Stimulated activated CD4-positive, alpha-beta T cell treated with anti-CD3 and anti-CD28 coated beads, TNF-alpha, amount 100 ng/mL, for 24 hours (primary cell): ENCODE measurements around the gene LETM1.

Experiments used
- DNase-seq, 3 experiments: peaks; one replicate each; pipeline ENCODE4 v3.0.0-alpha.2; 2020; ENCODE audit warnings: low read depth in 3 of 3

LETM1 gene

GRCh38 chr4:1856071-1856942 is at the start of gene LETM1:
Gene LETM1 (minus strand): TSS chr4:1856156. CDS start chr4:1855950, 206 bp downstream.
- DNase-seq, result peak; percentile 89 to 94 (median 92)

- no peak for DNase-seq
These were observed 48.1 kb upstream of the LETM1 start for GRCh38 chr4:1904042-1904441.

DNA sequence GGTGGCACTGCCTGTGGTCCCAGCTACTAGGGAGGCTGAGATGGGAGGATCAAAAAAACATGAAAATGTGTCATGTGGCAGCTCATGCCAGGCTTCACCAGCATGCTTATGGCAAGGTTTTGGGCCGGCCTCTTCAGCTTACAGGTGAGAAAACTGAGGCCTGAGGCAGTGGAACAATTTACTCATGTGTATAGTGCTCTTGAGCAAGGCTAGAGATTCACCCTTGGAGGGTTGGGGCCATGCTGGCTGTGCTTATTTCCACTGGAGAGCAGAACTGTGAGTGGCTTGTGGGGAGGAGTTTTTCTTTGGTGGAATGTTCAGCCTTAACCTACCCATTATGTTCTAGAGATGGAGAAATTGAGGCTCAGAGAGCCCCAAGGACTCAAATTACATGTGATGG is 47.1 kb upstream of the LETM1 start:
- DNase-seq, result no peak

GRCh38 chr4:1902243-1902642 is 46.3 kb upstream of the LETM1 start:
- DNase-seq, result no peak

DNA sequence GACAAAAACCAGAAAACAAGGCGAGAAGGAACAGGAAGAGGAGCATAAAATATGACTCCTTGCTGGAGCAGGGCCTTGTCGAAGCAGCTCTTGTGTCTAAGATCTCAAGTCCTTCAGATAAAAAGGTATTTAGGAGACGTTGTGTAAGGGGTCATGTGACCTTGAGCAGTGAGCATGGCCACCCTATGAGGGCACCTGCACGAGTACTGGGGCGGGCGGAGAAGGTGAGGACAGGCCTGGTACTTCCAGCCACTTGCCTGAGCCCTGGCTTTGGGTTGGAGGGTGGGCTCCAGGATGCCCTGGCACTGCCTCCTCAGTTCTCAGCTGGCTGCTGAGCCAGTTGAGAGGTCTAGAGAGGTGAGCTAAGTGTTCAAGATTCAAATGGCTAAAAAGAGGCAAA is 45.2 kb upstream of the LETM1 start:
- no peak for DNase-seq

DNA sequence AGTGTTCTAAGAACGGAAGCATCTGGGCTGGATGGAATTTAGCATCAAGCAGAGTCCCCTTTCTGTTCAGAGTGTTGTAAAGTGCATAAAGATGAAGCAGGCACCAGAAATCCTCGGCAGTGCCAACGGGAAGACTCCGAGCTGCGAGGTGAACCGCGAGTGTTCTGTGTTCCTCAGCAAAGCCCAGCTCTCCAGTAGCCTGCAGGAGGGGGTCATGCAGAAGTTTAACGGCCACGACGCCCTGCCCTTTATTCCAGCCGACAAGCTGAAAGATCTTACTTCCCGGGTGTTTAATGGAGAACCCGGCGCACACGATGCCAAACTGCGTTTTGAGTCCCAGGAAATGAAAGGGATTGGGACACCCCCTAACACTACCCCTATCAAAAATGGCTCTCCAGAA is 44.7 kb upstream of the LETM1 start:
- DNase-seq, result no peak

DNA sequence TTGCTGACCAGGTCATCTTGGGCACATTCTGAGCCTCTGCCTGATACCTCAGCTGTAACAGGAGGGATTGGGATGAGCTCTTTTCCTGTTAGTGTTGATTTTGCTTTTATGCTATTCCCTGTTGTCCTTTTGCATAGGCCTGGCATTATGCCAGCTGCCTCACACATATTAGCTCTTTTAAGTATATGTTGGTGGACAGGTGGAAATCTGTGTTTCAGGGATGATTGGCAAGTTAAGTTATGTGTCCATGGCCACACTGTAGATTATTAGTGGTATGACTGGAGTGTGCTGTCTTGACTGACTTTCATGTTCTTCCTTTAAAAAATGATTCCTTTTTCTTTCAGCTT is 44.1 kb upstream of the LETM1 start:
- DNase-seq, result no peak

DNA sequence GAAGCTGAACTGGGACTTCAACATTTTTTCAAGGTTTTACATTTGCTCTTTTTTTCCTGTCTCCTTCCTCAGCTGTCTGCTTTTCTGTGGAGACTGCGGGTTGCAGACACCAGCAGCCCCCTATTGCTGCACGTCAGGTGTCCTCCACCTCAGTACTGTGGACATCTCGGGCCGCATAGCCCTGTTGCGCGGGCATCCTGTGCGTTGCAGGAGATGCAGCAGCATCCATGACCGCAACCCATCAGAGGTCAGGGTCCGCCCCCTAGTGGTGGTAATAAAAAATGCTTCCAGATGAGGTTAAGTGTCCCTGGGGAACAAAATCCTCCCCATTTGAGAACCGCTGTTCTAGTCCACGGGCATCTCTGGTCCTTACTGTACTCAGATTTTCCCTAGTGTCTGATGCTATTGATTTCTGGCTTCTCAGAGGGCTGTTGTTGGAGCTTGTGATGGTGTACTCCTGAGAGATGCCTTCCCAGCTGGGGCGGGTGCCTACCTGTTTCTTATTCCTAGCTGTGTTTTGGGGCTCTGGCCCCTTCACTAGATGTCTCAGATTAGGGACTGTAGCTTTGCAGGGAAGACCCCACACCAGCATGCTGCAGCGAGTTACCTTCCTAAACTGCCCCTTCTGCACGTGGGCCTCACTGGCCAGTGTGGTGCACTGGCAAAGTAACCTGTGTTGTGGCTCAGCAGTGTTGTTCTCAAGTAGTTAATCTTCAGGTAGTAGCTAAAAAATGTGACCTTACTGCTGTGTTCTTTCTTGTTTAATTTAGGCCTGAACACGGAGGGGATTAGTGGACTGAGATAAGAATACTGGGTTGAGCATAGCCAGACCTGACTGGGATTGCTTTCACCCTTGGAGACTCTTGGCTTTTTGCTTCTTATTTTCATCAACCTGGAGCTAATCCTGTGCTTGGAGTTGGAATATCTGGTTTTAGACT is 43.5 kb upstream of the LETM1 start:
- DNase-seq, result peak; percentile 45 to 62 (median 60)

- no peak for DNase-seq
These were observed 42.7 kb upstream of the LETM1 start for GRCh38 chr4:1898681-1899080.

- DNase-seq, result no peak
These were observed 42.1 kb upstream of the LETM1 start for GRCh38 chr4:1898007-1898406.

DNA sequence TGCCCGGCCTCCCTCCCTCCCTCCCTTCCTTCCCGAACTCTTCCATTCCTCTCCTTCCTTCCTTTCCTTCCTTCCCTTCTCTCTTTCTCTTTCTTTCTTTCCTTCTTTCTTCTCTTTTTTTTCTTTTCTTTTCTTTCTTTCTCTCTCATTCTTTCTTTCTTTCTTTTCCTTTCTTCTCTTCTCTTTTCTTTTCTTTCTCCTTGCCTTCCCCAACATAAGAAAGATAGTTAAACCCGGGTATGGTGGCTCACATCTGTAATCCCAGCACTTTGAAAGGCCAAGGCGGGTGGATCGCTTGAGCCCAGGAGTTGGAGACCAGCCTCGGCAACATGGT is 40.7 kb upstream of the LETM1 start:
- DNase-seq, result no peak

DNA sequence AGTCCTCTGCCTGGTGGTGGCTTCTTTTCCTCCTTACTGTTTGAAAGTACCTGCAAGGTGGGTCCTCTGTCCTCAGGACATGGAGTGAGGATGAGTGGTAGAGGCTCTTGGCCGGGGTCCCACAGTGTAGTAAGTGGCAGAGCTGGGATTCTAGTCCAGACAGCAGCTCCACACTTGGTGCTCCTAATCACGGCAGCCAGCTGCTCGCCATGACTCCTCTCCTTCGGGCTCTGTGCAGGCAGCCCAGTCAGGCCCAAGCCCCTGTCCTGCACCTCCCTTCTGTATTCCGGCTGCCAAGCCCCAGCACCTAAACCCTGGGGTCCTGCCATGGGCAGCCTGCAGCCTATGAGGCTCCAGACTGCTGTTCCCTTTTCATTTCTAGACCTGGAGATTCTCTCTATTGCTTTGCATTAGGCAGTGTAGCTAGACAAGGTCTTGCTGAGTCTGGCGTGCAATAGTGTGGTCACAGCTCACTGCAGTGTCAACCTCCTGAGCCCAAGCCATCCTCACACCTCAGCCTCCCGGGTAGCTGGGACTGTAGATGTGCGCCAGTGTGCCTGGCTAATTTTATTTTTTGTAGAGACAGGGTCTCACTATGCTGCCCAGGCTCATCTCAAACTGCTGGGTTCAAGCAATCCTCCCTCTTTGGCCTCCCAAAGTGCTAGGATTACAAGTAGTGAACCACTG is 40.2 kb upstream of the LETM1 start:
- DNase-seq, result no peak

DNA sequence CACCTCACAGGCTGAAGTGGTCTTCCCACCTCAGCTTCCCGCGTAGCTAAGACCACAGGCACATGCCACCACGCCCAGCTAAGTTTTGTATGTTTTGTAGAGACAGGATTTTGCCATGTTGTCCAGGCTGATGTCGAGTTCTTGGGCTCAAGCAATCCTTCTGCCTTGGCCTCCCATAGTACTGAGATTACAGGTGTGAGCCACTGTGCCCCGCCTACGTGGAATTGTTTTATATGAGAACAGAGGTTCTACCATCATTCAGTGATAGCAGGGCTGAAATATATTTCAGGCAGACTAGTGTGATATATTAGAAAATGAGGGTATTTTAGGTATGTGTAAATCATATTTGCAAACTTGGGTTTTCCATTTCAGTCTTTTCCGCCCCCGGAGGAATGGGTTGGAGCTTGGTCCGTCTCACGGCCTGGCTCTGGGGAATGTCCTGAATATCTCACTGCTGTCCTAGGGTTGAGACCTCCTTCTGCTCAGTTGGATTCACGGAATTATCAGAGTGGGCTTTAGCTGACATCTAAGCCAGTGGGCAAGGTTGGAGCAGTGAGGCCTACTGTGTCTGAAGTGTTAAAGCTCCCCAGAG is 35.1 kb upstream of the LETM1 start:
- no peak for DNase-seq

DNA sequence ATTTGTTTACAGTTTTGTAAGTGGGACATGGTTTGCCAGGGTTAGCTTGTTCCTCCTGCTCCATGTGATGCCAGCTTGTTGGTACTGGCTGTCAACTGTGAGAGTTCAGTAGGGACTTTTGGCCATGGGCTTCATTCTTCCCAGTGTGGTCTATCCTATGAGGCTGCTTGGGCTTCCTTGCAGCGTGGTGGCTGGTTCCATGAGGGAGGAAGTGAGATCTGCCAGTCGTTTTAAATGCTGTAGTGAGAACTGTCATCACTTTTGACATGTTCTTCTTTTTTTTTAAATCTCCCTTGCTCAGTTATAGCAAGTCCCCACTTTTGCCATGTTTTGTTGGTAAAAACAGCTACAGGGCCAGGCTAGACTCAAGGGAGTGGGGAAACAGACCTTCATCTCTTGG is 31.1 kb upstream of the LETM1 start:
- DNase-seq, result no peak

- no peak for DNase-seq
These were observed 29.5 kb upstream of the LETM1 start for GRCh38 chr4:1885414-1885813.

DNA sequence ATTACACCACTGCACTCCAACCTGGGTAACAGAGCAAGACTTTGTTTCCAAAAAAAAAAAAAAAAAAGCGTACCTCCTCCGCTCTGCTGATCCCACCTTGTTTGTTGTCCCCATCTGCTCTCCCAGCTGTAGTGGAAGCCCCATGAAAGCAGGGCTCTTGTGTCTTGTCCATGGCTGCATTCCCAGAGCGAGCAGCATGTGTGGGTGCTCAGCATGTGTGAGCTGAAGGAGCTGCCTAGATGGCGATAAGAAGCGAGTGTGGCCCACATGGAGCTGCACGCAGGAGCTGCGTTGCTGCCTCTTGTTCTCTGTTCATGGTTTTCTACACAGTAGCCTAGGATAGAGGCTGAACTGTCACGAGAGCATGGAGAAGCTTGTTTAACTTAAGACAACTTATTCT is 27.6 kb upstream of the LETM1 start:
- DNase-seq, result no peak

GRCh38 chr4:1882850-1883271 is 26.9 kb upstream of the LETM1 start:
- no peak for DNase-seq

- no peak for DNase-seq
These were observed 24.4 kb upstream of the LETM1 start for GRCh38 chr4:1880332-1880731.

- no peak for DNase-seq
These were observed 23.5 kb upstream of the LETM1 start for GRCh38 chr4:1879485-1879884.

GRCh38 chr4:1874201-1874600 is 18.2 kb upstream of the LETM1 start:
- no peak for DNase-seq

DNA sequence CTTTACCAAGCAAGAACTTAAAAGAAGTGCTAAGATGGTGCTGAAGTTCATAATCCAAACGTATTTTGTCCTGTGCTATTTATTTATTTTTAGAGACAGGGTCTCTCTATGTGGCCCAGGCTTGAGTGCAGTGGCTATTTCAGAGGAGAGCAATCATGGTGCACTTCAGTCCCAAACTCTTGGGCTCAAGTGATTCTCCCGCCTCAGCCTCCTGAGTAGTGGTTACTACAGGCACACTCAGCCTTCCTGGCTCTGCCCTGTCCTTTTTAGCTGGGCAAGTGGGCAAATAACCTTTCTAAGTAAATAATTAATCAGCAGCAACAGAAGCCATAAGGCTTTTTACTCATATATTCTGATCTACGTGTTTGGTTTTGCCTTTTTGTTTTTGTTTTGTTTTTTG is 17.8 kb upstream of the LETM1 start:
- DNase-seq, result no peak

GRCh38 chr4:1873291-1873690 is 17.3 kb upstream of the LETM1 start:
- DNase-seq, result no peak
